COLO668 (cell line): ENCODE measurements around the gene KRTAP10-4.

Experiments used
- DNase-seq: peaks from one replicate; lab custom pipeline; 2025; ENCODE audit not compliant: unreplicated experiment; lab: John Stamatoyannopoulos, UW

The KRTAP10-4 gene

DNA sequence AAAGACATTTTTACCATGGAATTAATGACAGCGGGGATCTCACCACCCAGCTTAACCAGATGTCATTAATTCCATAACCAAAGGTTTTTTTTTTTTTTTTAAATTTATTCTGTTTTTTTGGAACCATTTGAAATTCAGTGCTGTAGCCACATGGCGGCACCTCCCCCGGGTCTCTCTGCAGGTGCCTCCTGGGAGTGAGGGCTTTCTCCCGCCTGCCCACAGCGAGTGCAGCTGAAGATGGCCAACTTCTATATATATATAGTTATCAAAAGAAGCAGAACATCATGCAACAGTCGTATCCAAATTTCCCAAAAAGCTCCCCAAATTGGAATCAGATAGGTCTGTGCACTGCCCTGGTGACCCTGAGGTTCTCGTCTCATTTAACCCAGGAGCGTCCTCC lies 41.9 kb downstream of the KRTAP10-4 start:
- no peak for DNase-seq

DNA sequence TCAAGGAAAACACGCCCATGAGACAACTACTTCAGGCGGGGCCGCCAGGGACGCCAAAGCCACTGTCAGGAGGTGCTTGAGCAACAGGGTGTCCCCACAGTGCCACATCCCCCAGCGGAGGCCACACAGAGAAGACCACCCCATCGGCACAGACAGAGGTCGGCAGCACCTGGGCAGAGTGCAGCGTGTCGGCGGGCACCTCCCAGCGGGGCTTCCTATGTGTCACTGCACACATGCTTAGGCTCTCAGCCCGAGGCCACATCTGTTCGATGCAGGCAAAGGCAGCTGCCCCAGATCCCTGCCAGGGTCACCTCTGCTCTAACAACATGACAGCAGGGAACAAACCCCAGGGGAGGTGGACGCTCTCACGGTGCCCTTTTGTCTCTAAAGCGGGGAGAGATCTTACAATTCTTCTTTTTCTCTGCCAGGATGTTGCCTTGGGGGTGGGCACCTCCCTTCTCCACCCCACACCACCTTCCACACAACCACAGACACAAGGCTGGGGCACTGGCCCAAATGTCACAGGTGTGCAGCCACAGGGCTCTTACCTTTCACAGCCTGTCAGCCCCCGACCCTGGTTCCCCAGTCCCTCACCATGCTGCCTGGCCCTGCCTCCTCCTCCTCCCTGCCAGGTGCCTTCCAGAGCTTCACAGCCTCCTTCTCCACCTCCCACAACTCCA lies 42.5 kb downstream of the KRTAP10-4 start:
- no peak for DNase-seq

DNA sequence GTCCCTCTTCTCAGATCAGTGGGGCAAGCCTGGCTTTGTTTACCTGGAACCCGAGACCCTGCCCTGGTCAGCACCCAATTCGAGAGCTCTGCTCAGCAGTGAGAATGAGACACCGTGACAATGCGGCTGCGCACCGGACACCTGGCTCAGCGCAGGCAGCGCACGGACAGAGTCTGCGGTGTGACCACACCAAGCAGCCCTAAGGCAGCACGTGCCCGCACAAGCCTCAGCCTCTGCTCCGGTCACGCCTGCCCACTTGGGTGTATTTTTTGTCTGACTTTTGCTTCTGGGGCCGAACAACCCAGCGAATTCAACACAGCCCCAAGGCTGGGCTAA lies 43.0 kb downstream of the KRTAP10-4 start:
- DNase-seq = no peak

DNA sequence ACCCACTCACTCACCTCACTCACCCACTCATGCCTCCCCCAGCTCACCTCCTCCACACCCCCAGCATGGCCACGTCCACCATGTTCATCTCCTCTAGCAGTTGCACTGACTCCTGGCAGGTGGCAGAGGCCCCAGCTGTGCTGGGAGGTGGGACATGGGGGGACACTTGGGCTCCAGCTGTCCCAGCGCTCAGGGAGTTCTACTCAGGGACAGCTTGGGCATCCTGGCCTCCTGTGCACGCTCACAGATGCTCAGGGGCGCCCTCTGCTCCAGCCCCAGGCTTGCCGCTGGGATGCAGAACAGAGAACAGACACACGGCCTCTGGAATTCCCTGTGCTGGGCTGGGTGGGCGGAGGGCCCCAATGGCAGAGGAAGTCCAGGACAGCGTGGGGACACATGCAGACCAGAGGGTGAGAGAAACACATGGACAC lies 43.6 kb downstream of the KRTAP10-4 start:
- DNase-seq = no peak

DNA sequence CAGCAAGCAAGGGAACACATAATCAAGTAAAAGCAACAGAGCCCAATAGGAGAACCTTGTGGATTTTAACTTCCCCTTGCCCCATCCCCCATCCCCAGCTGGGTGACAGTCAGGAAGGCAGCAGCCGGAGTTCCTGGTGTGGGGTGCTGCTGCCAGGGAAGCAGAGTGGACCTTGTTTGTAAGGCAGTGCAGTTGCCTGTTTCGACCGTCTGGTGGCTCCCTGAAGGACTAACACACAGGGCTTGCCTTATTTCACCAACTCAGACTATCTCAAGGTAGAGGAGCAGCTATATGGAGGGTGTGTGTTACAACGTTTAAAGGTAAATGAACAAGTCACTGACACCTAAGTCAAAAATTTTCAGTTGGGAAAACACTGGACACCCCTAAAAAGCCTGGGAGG lies 45.0 kb downstream of the KRTAP10-4 start:
- DNase-seq = peak; percentile 17

DNA sequence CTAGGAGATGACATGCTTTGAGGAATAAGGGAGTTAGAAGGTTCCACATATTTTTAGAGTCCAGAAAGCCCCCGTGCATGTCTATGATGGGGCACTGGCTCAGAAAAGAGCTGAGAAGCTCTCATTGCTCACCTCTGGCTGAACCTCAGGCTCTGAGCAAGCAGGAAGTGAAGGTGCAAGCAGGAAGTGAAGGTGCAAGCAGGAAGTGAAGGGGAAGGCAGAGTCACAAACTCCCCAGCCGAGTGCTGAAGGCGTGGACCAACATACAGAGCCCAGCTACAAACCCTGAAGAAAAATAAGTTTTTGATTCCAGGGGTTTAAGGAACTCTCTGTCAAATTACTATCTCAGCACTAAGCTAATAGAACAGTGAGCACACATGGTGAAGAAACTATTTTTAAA lies 45.4 kb downstream of the KRTAP10-4 start:
- no peak for DNase-seq

DNA sequence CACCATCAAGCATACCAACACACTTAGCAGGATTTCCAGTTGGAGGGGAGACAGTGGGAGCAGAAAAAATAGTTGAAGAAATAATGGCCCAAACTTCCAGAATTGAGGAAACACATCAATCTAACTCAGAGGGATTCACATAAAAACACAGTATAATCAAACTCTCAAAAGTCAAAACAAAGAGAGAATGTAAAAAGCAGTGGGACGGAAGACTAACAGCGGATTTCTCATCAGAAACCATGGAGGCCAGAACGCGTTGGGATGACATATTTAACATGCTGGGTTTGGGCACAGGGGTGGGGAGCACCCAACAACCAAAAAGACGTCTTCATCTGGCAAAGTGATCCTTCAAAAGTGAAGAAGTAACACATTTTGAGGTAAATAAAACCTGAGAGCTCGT lies 46.4 kb downstream of the KRTAP10-4 start:
- DNase-seq = no peak

DNA sequence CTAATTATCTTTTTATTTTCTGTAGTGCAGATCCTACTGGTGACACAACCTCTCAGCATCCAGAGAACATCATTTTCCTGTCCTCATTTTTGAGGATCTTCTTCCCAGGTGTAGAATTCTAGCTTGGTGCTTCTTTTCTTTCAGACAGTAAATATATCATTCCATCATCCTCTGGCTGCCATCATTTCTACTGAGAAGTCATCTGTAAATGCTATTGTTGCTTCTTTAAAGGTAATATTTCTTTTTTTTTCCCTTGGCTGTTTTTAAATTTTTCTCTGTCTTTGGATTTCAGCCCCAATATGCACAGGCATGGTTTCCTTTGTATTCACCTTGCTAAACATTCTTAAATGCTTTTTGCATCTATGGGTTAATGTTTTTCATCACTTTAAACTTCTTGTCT lies 50.0 kb downstream of the KRTAP10-4 start:
- no peak for DNase-seq
